Measurements from ENCODE around the gene COLEC12.

Gene COLEC12

DNA sequence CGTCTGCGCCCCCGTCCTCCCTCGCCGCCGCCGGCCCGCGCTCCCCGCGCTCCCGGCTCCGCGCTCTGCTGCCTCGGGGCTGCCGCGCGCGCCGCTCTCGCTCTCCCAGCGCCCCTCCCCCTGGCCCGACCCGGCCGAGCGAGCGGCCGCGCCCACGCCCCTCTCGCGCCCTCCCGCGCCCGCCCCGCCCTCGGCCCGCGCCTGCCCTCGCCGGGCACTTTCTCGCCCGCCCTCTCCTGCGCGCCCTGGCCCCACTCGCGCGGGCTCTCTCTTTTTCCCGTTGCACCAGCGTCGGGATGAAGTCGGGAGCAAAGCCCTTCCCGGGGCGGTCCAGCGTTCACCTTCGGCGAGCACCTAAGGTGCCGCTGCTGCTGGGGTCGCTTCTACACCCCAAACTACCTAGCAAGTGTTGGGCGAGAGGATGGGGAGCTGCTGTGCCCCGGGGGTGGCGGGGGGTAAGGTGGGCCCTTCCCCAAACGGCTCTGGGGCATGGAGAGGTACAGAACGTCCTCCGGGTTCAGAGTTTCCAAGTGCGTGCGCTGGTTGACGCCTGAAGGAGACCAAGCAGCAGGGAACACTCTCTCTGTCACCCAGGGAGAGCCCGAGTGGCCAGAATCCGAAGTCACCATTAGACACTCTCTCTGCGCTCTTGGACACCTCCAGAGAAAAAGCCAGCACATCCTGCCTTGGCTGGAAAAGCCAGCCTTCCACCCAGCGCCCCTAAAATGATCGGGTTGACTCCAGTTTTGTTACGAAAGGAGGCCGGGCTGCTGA lies at the start of gene COLEC12:
Gene COLEC12, minus strand, starts transcription at position 70 of the 774 bp plus-strand sequence. CDS start 187 bp downstream, outside the sequence.
- peak within 1 kb of the TSS; percentile 43; the same call in 1 of the 2 replicates for H3K27ac ChIP-seq
- TF ChIP-seq CTCF (conservative IDR thresholded peaks at IDR 0.05): no peak
- no peak for TF ChIP-seq ZFX (IDR thresholded peaks at IDR 0.05)

DNA sequence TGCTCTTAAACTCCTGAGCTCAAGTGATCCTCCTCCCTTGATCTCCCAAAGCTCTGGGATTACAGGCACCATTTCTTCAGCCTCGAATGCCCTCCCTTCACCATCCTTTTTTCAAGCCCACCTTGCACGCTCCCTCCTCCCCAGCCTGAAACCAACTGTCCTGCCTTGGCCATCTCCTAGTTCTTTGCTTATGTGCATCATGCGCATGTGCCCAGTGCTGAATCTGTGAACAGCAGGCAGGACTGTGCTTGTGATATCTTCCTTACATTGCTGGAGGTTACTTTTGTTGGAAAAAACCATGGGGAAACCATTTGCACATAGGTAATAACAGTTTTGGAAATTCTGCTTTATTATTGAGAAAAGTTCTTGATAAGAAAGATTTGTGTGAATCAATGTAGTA lies 49.5 kb upstream of the COLEC12 start:
- TF ChIP-seq ZFX (IDR thresholded peaks at IDR 0.05) (no peak), CTCF (conservative IDR thresholded peaks at IDR 0.05) (no peak)
- H3K27ac ChIP-seq: no peak overlapping the region

DNA sequence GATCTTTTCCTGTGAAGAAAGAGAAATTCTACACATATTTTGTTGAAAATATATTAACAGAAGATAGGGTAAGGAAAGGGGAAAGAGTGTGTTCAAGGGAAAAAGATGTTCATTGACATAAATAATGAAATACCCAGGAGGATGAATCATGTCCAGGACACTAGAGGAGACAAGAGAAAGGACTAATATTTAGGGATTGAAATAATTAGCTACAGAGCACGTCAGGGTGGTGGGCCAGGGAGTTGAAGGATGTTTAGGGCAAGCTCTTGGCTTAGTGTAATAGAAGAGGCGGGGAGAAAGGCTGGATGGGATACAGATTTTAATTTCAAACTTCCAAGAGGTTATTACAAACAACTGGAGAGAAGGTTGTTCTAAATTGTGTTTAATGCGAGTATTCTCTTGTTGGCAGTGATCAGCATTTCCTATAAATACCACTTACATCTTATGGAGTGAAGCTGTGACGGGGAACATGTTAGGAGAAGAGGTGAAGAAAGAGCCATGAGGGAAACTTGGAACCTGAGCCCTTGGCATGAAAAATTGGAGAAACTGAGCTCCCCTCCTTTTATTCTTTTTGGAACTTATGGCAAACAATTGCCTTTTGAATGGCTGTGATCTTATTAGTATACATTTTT lies 43.1 kb upstream of the COLEC12 start:
- no peak overlapping the region for H3K27ac ChIP-seq
- TF ChIP-seq ZFX (IDR thresholded peaks at IDR 0.05) (no peak), CTCF (conservative IDR thresholded peaks at IDR 0.05) (no peak)

DNA sequence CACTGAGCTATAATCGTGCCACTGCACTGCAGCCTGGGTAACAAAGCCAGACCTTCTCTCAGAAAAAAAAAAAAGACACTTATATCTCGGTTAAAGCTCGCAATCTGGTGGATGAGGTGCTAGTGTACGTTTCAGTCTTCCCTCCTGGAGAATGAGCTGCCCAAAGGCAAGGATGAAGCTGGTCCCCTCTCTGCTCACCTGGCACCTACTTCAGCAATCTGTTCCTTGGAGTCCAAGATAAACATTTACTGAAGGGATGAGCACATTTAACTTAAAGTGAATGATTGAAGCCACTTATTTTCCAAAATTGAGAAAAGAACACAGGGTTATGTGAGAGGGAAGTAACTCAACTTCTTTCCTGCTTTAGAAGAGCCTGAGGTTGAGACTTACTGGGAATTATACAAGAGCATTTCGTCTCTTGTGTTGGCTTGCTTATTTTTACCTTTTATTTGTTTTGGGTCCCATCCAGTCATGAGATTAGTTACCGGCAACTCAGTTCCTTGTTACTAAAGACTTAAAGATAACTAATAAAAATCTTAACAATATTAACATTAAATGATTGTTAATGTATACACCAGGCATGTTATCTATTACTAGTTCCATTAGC lies 33.6 kb upstream of the COLEC12 start:
- peak overlapping the region; percentile 95 for H3K27ac ChIP-seq
- TF ChIP-seq CTCF (conservative IDR thresholded peaks at IDR 0.05): no peak
- TF ChIP-seq ZFX (IDR thresholded peaks at IDR 0.05): no peak

DNA sequence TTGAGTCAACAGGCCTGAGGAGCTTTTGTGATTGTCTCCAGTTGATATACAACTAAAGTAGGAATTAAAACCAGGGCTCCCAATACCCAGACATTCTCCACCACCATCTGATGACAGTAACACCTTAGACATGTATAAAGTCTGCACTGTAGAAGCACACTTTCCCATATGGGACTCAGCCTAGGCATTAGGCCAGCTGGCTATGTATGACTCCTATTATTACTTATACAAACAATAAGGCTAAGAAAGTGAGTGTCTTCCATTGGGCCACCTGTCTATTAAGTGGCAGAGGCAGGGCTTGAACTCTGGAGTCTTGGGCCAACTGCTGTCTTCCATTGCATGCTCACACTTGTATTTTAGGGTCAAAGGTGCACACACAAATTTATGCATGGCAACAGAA lies 32.1 kb upstream of the COLEC12 start:
- TF ChIP-seq ZFX (IDR thresholded peaks at IDR 0.05): no peak
- no peak for TF ChIP-seq CTCF (conservative IDR thresholded peaks at IDR 0.05)
- peak overlapping the region; percentile 28; the same call in 1 of the 2 replicates for H3K27ac ChIP-seq

- no peak overlapping the region; the same call in 1 of the 2 replicates for H3K27ac ChIP-seq
Observed at GRCh38 chr18:532018-532417, 31.5 kb upstream of the COLEC12 start.

More at GRCh38 chr18:532018-532417, 31.5 kb upstream of the COLEC12 start:
- TF ChIP-seq ZFX (IDR thresholded peaks at IDR 0.05) (no peak), CTCF (conservative IDR thresholded peaks at IDR 0.05) (no peak)
